Caco-2 (cell line): ENCODE measurements around the gene CLIP2. TPM values are rescaled to one million over a fixed set of nuclear protein-coding genes. Genes with fewer than 3 reads are reported as not detected.

ENCODE experiments used
- BruUV-seq: library from RNA; stranded (reverse); fragments of 400-500 nt; replicated peaks from 2 replicates; lab custom pipeline; 2021; lab: Mats Ljungman, UMichigan
- CTCF ChIA-PET: fragments of 300-600 bp; sonication (Branson Sonifier 250); formaldehyde crosslinking; loops from one replicate; lab custom pipeline; 2022; ENCODE audit warnings: antibody characterized with exemption; lab: Charles Lee
- POLR2A ChIA-PET: fragments of 300-600 bp; sonication (Branson Sonifier 250); formaldehyde crosslinking; loops from one replicate; lab custom pipeline; 2022; ENCODE audit warnings: antibody characterized with exemption; lab: Charles Lee
- DNase-seq, 2 experiments: peaks; one replicate each; pipeline versions ENCODE4 v3.0.0 to v3.0.0-alpha.2; 2020 to 2022
- H3K27me3 ChIP-seq: replicated peaks from 2 replicates; pipeline ENCODE4 v1.6.0; 2011; ENCODE audit warnings: low read length; ENCODE audit not compliant: control insufficient read depth, insufficient read depth
- H3K36me3 ChIP-seq: 2 replicates; pipeline ENCODE4 v1.5.1; 2011; ENCODE audit warnings: low read length; ENCODE audit not compliant: control insufficient read depth, insufficient read depth
- H3K4me1 ChIP-seq: fragments of 250-450 bp; sonication (Bioruptor Pico); 2 replicates; pipeline ENCODE4 v1.5.1; 2020; ENCODE audit warnings: mild to moderate bottlenecking
- H3K4me3 ChIP-seq: 2 replicates; pipeline ENCODE4 v1.5.1; 2011; ENCODE audit warnings: low read depth, mild to moderate bottlenecking, control low read depth, low read length
- H3K9me3 ChIP-seq: fragments of 250-450 bp; sonication (Bioruptor Pico); 2 replicates; pipeline ENCODE4 v1.5.1; 2020; ENCODE audit warnings: mild to moderate bottlenecking, moderate library complexity
- H3K27ac Mint-ChIP-seq: one replicate; pipeline ENCODE4 v1.8.0; 2022; ENCODE audit warnings: mixed read lengths; ENCODE audit not compliant: unreplicated experiment
- H3K27me3 Mint-ChIP-seq: one replicate; pipeline ENCODE4 v1.8.0; 2022; ENCODE audit warnings: mixed read lengths; ENCODE audit not compliant: insufficient read depth, unreplicated experiment
- H3K36me3 Mint-ChIP-seq: one replicate; pipeline ENCODE4 v1.8.0; 2022; ENCODE audit warnings: mild to moderate bottlenecking, mixed read lengths; ENCODE audit not compliant: insufficient read depth, unreplicated experiment
- H3K4me1 Mint-ChIP-seq: one replicate; pipeline ENCODE4 v1.8.0; 2022; ENCODE audit warnings: low read depth, mixed read lengths; ENCODE audit not compliant: unreplicated experiment
- H3K4me3 Mint-ChIP-seq: one replicate; pipeline ENCODE4 v1.8.0; 2022; ENCODE audit warnings: mild to moderate bottlenecking, moderate library complexity, mixed read lengths; ENCODE audit not compliant: unreplicated experiment
- H3K9me3 Mint-ChIP-seq: one replicate; pipeline ENCODE4 v1.8.0; 2022; ENCODE audit warnings: mixed read lengths; ENCODE audit not compliant: unreplicated experiment
- CTCF ChIP-seq, 2 experiments: fragments of 200-600 bp in 1 of 2; IDR thresholded peaks; 1 replicate in 1 of 2; 2 replicates in 1 of 2; pipeline versions ENCODE4 v1.5.1 to v1.8.0; 2011 to 2022; ENCODE audit warnings: antibody characterized with exemption in 1 of 2, control low read depth in 1 of 2, inconsistent platforms in 1 of 2, low read depth in 1 of 2, low read length in 1 of 2, mild to moderate bottlenecking in 1 of 2, moderate library complexity in 1 of 2; ENCODE audit not compliant: insufficient read depth in 1 of 2, severe bottlenecking in 1 of 2, unreplicated experiment in 1 of 2
- intact Hi-C: fragments of 100-400 bp; cut with micrococcal nuclease; formaldehyde crosslinking; loops from one replicate; pipeline ENCODE4 v1.10.0; 2022; ENCODE audit not compliant: unreplicated experiment
- total RNA-seq: library from RNA; stranded (reverse); gene quantifications from 2 replicates; pipeline ENCODE4 v1.2.3, GENCODE V29; 2022

Gene CLIP2
- total RNA-seq, 1 experiment from 2014 or later = 19.5 TPM

GRCh38 chr7:74304550-74304949 is 15.3 kb downstream of the CLIP2 start:
- DNase-seq = no peak
- no peaks in the 10 kb centered on the region for H3K4me1 Mint-ChIP-seq
- no peak overlapping the region for H3K27ac Mint-ChIP-seq
- no peak overlapping the region for H3K4me3 ChIP-seq
- TF ChIP-seq CTCF (IDR thresholded peaks at IDR 0.05; ENCODE audit: insufficient read depth in 1 of 2, low read depth in 1 of 2, low read length in 1 of 2, severe bottlenecking in 1 of 2, unreplicated experiment in 1 of 2) = no peak
- H3K4me3 Mint-ChIP-seq = no peak overlapping the region
- H3K9me3 Mint-ChIP-seq = no peaks in the 10 kb centered on the region
- no peaks in the 10 kb centered on the region for H3K27me3 Mint-ChIP-seq
- no peaks in the 10 kb centered on the region for H3K4me1 ChIP-seq
- ChIA-PET POLR2A (no interaction called here), CTCF (no interaction called here)
- no TSS peak for BruUV-seq
- H3K36me3 ChIP-seq = no peaks in the 10 kb centered on the region
- H3K9me3 ChIP-seq = no peaks in the 10 kb centered on the region
- H3K27me3 ChIP-seq = no peaks in the 10 kb centered on the region
- H3K36me3 Mint-ChIP-seq = peaks cover 6% of the 10 kb centered on the region
- intact Hi-C loops = no loop called here

- ChIA-PET POLR2A (no interaction called here), CTCF (no interaction called here)
- TF ChIP-seq CTCF (IDR thresholded peaks at IDR 0.05; ENCODE audit: insufficient read depth in 1 of 2, low read depth in 1 of 2, low read length in 1 of 2, severe bottlenecking in 1 of 2, unreplicated experiment in 1 of 2) = no peak
- H3K4me1 Mint-ChIP-seq = no peaks in the 10 kb centered on the region
- H3K27ac Mint-ChIP-seq = no peak overlapping the region
- no peaks in the 10 kb centered on the region for H3K9me3 Mint-ChIP-seq
- Histone ChIP-seq H3K36me3 (no peaks in the 10 kb centered on the region), H3K9me3 (no peaks in the 10 kb centered on the region), H3K27me3 (no peaks in the 10 kb centered on the region), H3K4me3 (no peak overlapping the region), H3K4me1 (no peaks in the 10 kb centered on the region)
- H3K4me3 Mint-ChIP-seq = no peak overlapping the region
- peaks cover 6% of the 10 kb centered on the region for H3K36me3 Mint-ChIP-seq
- DNase-seq = no peak
- no peaks in the 10 kb centered on the region for H3K27me3 Mint-ChIP-seq
- intact Hi-C loops = no loop called here
- BruUV-seq = no TSS peak
These were observed 17.0 kb downstream of the CLIP2 start for GRCh38 chr7:74306004-74306729.

GRCh38 chr7:74306730-74307469 is 17.7 kb downstream of the CLIP2 start:
- Histone ChIP-seq H3K36me3 (no peaks in the 10 kb centered on the region), H3K4me3 (no peak overlapping the region), H3K27me3 (no peaks in the 10 kb centered on the region), H3K9me3 (no peaks in the 10 kb centered on the region), H3K4me1 (no peaks in the 10 kb centered on the region)
- no peaks in the 10 kb centered on the region for H3K9me3 Mint-ChIP-seq
- no peak overlapping the region for H3K27ac Mint-ChIP-seq
- H3K4me3 Mint-ChIP-seq = no peak overlapping the region
- no peak for TF ChIP-seq CTCF (IDR thresholded peaks at IDR 0.05; ENCODE audit: insufficient read depth in 1 of 2, low read depth in 1 of 2, low read length in 1 of 2, severe bottlenecking in 1 of 2, unreplicated experiment in 1 of 2)
- POLR2A ChIA-PET = interaction anchor here (0.5 kb wide), 1 partner anchor 226 kb away, joined by 3 read pairs; no protein-coding TSS in a partner anchor
- no TSS peak for BruUV-seq
- H3K27me3 Mint-ChIP-seq = no peaks in the 10 kb centered on the region
- H3K36me3 Mint-ChIP-seq = peaks cover 6% of the 10 kb centered on the region
- no peaks in the 10 kb centered on the region for H3K4me1 Mint-ChIP-seq
- intact Hi-C loops = no loop called here
- CTCF ChIA-PET = no interaction called here
- DNase-seq = no peak
